GM12872 (cell line): ENCODE measurements around the gene KIF26B.

ENCODE experiments used
- CTCF ChIP-seq: IDR thresholded peaks from 3 replicates; pipeline ENCODE4 v1.5.1; 2011; ENCODE audit warnings: low read depth, mild to moderate bottlenecking, low read length, moderate library complexity; ENCODE audit not compliant: insufficient read depth

Gene KIF26B

GRCh38 chr1:245663373-245663772 lies 508.6 kb downstream of the KIF26B start:
- no peak for TF ChIP-seq CTCF

GRCh38 chr1:245663841-245664240 lies 509.1 kb downstream of the KIF26B start:
- no peak for TF ChIP-seq CTCF

- no peak for TF ChIP-seq CTCF
These were observed 511.6 kb downstream of the KIF26B start for GRCh38 chr1:245666412-245666811.

GRCh38 chr1:245671349-245671748 lies 516.6 kb downstream of the KIF26B start:
- no peak for TF ChIP-seq CTCF

- no peak for TF ChIP-seq CTCF
These were observed 517.4 kb downstream of the KIF26B start for GRCh38 chr1:245671966-245672767.

GRCh38 chr1:245673881-245674414 lies 519.2 kb downstream of the KIF26B start:
- no peak for TF ChIP-seq CTCF

- no peak for TF ChIP-seq CTCF
These were observed 522.9 kb downstream of the KIF26B start for GRCh38 chr1:245677461-245678240.
